GM19023 (cell line): ENCODE measurements around the gene IGSF3.

Experiments
- ATAC-seq: cut with Tn5 transposase; IDR thresholded peaks from one replicate; pipeline ENCODE4 v1.9.1; 2021; ENCODE audit warnings: mild to moderate bottlenecking, moderate library complexity; ENCODE audit not compliant: unreplicated experiment

Gene IGSF3

DNA sequence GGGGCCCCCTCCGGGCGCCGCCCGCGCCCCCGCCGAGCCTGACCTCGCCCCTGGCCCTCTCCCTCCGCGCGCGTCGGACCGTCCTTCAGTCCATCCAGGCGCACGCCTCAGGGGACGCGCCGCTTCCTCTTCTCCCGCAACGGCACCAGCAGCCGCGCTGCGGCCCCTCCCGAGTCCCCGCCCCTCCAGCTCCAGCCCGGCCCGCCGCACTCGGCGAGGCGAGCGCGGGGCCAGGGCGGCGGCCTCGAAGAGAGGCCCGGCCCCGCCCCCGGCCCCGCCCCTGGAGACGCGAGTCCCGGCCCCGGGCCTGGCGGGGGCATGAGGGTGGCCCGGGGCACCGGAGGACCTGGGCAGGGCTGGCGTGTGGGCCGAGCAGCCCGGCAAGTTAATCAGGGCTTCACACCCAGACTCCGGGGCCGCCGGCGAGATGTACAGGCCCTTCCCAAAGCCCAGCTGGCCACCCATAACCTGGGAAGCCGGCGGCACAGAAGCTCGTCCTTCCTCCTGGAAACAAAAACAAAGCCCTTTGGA lies at the start of gene IGSF3:
Gene IGSF3, minus strand, starts transcription at position 159 of the 531 bp plus-strand sequence. CDS start 1,407 bp downstream, outside the sequence.
- peak; percentile 56 for ATAC-seq

DNA sequence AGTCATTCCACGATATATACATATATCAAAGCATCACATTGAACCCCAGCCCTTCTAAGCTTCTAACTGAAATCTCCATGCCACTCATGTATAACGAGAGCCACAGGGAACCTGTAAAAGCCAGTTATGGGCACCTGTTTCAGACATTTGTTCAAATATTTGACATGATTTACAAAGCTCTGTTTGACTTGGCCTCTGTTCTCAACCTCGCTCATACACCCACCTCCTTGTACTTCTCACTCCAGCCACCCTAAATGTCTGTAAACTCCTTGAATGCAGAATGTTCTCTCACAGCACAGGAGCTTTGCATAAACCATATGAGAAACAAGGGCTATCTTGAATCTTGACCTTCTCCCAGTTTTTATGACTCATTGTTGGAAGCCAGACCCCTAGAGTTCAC lies 49.8 kb upstream of the IGSF3 start:
- ATAC-seq = no peak

DNA sequence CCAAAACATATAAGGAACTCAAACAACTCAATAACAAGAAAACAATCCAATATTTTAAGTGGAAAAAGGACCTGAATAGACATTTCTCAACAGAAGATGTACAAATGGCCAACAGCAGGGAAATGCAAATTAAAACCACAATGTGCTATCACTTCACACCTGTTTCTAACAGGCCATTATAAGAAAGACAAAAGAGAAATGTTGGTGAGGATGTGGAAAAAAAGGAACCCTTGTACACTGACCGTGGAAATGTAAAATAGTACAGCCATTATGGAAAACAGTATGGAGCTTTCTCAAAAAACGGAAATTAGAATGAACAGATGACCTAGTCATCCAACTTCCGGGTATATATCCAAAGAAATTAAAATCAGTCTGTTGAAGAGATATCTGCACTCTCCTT lies 48.9 kb upstream of the IGSF3 start:
- ATAC-seq = no peak

DNA sequence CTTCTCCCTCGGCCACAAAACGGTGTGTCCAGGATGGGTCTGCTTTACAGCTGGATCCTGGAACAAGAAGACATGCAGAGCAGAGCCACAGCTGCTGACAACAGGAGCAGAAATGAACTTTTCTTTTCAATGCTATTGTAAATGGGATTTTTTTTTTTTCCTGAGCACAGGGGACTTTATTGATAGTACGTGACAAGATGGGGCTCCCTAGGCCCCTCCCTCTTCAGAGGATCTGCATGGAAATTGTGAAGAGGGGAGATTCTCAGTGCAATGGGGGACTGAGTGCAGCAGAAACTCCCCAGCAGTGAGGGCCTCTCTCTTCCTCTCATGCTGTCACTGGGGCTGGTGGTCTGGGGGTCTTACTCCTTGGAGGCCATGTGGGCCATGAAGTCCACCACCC lies 45.9 kb upstream of the IGSF3 start:
- ATAC-seq = no peak

DNA sequence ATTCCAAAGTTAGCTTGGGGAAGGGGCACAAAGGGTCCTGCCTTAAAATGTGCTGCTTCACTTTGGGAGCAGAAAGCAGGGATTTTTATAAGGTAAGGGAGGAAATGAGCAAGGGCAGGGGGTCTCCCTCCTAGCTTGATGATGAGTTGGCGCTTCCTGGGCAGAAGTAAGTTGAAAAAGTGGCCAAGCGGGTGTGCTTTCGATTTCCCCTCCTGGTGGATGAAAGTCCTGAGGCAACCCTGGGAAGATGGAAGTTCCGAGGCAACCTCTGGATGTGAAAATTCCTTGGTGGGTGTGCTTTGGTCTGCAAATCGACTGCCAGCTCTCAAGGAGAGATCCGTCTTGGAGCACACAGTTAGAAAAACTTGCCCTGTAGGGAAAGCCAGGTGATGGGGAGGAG lies 45.0 kb upstream of the IGSF3 start:
- no peak for ATAC-seq

DNA sequence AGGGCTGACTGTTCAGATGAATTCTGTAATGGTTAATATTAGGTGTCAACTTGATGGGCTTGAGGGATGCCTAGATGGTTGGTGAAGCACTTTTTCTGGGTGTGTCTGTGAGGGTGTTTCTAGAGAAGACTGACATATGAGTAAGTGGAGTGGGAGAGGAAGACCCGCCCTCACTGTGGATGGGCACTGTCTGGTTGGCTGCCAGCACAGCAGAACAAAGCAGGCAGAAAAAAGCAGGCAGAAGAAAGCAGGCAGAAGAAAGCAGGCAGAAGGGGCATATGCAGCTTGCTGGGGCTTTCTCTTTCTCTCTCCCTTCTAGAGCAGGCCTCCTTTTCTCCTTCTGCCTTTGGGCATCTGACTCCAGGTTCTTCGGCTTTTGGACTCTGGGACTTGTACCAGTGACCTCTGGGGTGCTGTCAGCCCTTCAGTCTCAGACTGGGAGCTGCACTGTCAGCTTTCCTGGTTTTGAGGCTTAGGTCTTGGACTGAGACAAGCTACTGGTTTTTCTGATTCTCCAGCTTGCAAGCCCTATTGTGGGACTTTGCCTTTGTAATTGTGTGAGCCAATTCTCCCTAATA lies 43.8 kb upstream of the IGSF3 start:
- ATAC-seq = no peak

DNA sequence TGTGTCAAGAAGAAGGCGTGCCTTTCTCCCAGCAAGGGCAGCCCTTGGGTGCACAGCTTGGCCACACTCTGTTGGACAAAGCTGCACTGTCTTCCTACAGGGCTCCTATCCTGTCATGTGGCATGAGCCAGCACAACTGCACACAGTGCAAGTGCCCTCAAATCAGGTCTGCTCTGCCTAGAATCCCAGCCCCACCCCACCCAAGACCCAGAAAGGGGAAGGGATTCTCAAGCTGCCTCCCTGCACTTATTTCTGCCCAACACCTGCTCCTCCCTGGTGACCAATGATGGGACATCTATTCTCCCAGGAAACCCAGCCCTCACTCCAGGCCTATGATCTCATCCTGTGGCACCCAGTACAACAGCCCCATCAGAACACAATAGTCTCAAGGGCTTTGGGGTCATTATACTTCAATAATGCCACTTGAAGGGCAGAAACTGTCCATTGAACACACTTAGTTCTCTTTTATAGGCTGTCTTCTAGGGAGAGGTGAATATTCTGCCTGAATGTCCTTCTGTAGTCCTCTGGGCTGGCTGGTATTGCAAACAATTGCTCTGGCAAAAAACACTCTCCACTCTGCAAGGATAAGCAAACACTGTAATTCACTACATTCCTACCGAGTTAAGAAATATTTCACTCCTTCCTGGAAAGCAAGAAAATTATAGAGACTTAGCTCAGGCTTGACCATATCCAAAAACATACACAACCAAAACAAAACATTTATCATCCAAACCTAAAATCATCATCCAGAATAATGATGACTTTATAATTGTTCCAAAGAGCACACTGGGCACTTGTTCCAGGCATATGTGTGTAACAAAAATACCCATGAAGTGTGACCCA lies 43.1 kb upstream of the IGSF3 start:
- ATAC-seq = no peak

DNA sequence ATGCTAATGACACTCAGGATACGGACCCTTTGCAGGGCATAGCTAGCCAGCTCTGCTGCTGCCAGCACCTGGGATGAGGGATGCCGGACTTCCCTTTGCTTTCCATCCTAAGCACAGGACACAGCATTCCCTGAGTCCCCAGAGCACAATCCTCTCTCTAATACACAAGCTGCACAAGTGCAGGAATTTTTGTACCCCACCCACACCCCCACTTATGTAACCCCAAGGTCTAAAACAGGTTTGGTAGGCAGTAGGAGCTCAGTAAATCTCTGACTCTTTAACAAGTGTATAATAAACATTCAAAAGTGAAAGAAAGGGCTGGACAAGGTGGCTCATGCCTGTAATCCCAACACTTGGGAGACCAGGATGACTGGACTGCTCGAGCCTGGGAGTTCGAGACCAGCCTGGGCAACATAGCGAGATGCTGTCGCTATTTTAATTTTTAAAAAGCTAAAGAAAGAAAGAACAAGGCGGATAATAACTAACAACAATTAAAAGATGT lies 42.2 kb upstream of the IGSF3 start:
- no peak for ATAC-seq

DNA sequence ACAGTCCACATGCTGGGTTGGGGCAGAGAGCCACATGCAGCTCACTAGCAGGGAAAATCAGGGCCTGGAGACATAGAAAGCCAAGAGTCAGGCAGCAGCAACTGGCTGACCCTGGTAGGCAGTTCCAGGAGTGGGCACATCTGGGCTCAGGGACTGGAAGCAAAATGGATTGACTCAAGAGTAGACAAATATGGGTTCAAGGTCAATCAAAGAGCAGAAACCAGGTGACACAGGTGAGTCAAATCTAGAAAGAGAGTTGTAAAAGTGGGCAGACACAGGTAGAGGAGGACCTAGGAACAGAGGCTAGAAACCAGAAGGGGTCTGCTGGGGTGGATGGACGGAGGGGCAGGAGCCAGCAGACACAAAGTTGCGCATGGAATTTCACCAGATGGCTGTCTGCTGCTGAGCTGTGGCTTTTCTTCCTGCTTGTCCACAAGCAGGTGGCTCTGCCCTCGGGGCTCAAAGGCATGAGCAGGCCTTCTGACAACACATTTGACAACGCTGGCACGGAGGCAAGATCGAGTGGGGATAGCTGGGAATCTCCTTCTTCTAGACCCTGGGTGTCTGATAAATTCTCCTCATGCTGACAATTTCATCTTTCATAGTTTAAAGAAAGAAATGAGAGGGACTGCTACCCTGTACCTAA lies 40.8 kb upstream of the IGSF3 start:
- no peak for ATAC-seq

DNA sequence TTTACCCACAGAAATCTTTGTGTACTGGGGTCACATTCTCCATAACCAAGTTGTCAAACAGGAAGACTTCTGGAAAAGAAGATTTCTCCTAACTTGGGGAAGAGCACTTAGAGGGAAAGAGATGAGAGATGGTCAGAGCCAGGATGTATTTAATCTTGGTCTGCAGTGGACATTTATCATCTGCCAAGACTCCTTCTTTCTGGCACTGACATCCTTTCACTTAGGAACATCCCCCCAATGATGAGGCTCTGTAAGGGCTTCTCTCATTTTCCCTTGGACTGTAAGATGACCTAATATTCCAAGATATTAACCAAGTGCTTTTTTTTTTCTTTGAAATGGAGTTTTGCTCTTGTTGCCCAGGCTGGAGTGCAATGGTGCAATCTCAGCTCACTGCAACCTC lies 39.3 kb upstream of the IGSF3 start:
- ATAC-seq = no peak

DNA sequence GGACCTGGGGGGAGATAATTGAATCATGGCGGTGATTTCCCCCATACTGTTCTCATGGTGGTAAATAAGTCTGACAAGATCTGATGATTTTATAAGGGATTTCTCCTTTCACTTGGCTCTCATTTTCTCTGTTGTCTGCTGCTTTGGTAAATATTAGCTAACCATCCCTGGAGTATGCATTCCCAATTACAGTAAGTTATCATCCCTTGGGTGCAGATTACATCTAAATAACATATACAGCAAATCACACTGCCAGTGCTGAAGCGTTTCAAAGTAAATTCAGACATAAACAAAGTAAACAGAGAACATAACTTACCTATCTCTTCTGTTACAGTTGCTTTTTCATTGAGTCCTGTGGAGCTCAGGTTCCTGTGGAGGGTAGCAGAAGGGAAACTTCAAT lies 38.6 kb upstream of the IGSF3 start:
- no peak for ATAC-seq

DNA sequence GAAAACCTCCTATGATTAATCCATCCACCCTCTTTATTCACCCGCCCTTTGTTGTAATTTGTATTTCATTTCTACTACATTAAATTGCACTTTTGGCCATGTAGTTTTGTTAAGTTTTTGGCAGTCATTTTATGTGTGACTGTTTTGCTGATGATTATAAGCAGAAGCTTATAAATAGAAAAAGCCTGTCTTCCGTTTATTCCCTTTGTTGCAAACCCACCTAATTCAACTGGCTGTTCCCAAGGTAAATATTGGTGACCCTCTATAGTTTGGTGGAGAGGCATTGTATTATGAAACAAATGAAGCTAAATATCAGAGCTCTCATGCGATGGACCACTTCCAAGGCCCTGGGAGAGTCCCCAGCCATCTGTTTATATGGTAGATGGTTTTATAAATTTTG lies 36.7 kb upstream of the IGSF3 start:
- ATAC-seq = no peak

DNA sequence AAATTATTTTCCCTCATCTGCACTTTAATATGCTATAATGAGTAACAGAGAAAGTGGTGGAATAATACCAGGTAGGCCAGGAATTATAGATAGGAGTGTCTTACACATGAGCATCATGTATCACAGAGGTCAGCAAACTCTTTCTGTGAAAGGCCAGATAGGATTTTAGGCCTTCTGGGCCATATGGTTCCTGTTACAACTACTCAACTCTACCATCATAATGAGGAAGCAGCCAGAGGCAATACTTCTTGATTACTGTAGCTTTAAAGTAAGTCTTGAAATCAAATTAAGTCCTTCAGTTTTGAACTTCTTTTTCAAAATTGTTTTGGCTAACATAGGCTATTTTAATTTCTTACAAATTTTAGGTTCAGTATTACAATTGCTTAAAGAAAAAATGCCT lies 32.1 kb upstream of the IGSF3 start:
- no peak for ATAC-seq

DNA sequence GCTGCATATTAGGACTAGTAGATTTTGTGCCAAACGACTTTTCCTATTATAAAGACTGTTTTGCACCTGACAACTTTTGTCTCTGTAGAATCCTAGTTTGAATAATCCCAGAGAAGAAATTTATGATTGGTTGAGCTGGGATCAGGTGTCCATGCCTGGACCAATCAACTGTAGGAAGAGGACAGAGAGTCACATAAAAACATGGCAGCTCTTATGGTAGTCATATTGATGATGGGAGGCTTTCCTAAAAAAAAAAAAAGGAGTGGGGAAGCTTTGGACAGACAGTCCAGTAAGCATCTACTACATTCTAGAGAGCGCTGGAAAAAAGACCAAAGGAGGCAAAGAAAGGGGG lies 30.7 kb upstream of the IGSF3 start:
- no peak for ATAC-seq

DNA sequence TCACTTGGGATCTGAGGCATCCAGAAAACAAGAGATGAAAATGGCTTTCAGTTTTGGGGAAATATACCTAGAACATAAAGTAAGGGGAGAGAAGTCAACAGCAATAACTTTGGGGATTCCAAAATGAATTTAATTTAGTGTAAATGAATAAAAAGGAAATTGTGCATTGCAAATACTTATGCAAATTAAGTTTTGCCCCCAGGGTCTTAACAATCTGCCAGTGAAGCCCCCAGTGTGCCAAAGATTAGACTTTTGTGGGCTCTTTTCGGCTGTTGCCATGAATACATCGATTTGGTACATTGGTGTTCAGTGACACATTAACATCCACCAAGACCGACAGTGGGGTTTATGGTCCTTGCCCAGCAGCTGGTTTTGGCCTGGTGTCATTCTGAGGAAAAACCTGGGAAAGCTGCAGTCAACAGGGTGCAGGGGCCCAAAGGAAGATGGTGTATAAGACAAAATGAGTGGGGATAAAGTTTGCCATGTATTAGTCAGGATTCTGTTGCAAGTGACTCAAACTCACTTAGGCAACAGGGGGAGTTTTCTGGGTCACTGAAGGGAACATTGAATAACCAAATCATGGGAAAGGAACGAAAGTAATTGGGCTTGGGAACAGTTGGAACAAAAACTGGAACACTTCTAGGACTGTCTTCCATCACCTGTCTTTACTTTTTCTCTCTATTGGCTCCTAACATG lies 30.2 kb upstream of the IGSF3 start:
- no peak for ATAC-seq

DNA sequence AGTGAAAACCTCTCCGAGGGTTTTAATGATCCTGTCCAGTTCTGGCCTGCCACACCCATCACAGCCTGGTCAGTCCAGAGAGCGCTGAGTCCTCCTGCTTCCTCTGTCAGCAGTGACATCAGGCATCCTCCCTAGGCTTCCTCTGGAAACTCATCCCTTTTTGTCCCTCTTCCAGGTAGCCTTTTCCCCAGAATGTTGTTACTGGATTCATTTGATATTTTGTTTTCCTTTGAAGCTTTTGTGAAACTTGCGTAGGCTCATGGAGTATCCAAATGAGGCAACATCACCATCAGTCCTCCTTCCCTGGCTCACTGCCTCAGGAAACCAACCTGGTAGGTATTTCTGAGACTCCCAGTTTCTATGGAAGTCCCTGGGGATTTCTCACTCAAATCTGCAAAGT lies 27.0 kb upstream of the IGSF3 start:
- ATAC-seq = no peak

DNA sequence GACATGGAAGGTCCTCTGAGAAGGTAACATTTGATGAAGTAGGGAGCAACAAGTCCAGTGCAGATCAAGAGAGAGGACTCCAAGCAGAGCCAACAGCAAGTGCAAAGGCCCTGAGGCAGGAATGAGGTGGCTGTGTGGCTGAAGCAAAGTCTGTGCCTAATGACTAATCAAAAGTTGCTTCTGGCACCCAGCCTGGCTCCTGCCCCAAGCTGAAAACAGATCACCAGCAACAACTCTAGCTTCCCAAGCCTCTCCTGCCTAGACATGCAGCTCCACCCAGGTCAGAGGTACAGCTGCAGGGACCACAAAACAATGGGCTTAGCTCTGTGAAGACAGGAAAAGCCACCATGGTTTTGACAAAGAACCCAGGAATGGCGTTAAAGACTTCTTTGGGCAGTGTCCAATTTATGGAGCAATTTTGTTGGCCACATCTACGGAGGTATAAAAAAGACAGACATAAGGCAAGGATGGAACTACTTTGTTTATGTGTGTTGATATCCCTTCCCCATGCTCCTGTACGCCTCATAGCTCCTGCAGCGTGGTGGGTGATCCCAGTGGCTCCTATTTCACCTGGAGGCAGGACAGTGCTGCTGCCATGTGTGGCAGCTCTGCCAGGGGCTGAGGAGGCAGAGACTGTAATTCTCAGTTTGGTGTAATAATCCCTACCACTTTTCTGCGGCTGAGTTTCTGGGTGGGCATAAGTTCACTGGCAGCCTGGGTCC lies 26.4 kb upstream of the IGSF3 start:
- ATAC-seq = no peak

DNA sequence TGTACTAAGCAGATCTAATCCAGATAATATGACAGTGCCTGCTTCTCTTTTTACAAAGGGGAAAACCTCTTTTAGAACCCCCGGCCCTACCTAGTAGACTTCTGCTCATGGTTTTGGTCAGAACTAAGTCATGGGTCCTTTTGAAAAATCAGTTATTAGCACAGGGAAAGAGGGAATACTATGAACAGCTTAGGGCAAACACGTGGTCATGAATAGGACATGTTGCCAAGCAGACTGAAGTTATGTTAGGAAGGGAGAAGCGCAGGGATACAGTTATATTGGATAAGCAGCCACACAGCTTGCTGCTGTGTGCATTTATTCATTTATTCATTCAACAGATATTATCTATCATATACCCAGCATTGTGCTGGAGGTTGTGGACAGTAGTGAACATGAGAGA lies 25.3 kb upstream of the IGSF3 start:
- no peak for ATAC-seq

DNA sequence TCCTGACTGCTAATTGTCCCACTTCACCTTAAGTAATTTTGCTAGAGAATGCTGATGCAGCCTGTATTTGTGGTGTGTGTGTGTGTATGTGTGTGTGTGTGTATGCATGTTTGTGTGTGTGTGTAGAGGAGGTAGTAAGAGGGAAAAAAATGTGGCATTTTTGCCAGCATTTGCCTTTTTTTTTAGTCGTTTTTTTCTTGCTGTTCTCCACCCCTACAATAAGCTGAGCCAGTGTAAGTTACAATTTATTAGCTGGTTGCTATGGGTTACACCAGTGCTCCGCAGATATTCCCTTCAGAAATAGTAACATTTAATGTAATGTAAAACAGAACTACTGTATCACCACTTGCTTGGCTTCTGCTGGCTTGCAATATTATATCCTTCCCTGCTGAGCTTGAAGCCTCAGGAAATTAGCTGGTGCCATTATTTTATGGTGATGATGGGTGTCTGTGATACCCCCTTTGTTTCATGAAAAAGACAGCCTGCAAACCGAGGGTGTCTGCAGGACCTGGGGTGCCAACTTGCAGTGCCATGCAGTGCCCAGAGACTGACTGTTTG lies 23.4 kb upstream of the IGSF3 start:
- no peak for ATAC-seq

DNA sequence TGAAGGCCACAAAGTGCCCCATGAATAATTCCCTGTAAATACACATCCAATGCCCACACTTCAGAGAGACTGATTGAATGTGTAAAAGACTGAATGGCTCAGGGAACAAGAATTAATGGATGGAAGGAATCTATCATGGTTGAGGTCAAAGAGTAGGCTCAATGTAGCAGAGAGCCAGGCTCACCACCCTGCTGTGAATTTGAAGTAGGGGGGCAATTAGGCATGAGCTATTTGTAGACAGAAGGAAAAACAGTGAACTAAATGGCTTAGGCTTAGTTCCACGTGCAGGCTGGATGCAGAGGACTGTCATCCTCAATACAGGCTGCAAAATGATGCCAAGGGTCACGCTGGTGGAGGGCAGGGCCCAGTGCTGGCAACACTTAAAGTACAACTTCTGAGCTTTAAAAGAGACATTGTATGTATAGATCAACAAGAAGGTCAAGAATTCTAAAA lies 22.9 kb upstream of the IGSF3 start:
- no peak for ATAC-seq
